Effector CD8-positive, alpha-beta T cell (primary cell): ENCODE measurements around the gene EZR.

Experiments used
- DNase-seq: peaks from one replicate; lab custom pipeline; 2025; lab: John Stamatoyannopoulos, UW
- total RNA-seq, 4 experiments: gene quantifications; one replicate each; lab custom pipeline; 2026; lab: John Stamatoyannopoulos, UW

Gene EZR
- total RNA-seq, result 561 to 884 (median 758) reads per million in 4 experiments

DNA sequence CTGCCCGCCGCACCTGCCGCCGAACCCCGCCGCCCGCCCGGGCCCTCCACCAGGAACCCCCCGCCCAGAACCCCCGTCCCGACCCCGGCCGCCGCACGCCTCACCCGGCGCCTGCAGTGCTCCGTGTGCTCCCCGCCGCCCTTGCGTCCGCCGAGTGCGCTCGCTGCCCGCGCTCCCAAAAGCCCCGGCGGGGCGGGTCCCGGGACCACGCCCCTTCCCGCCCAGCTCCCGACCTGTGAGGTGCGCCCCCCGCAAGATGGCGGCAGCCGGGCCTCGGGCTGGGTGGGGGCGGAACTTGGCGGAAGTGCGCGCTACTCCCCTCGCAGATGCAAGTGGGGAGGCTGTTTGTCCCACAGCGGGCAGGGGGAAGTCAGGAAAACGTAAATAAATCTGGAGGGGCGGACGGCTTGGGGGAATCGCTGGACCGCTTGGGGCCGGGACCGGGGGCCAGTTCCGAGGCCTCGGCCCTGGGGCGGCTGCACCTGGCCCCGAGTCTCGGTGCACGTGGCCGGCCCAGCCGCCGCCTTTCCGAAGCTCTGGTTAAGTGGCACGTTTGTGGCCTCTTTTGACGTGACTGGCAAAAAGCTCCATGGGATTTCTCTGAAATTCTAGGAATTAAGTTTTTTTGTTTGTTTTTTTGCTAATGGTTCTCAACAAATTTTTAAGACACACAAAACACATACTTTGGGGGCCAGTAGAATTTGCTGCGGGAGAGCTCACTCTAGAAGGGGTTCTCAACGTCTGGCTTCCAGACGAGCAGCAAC is at the start of gene EZR:
Gene EZR (minus strand): TSS at position 156 of the 764 bp plus-strand sequence. CDS start 1,275 bp downstream, outside the sequence.
- DNase-seq, result peak; percentile 79

DNA sequence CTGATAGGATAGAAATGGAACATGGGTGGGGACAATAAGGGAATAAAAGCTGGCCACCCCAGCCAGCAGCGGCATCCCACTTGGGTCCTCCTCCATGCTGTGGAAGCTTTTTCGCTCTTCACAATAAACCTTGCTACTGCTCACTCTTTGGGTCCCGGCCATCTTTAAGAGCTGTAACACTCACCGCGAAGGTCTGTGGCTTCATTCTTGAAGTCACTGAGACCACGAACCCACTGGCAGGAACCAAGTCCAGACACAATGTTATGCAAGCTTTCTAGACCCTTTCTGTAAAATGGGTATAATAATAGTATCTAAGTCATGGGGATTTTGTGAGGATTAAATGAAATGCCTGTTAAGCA is 48.9 kb upstream of the EZR start:
- no peak for DNase-seq

DNA sequence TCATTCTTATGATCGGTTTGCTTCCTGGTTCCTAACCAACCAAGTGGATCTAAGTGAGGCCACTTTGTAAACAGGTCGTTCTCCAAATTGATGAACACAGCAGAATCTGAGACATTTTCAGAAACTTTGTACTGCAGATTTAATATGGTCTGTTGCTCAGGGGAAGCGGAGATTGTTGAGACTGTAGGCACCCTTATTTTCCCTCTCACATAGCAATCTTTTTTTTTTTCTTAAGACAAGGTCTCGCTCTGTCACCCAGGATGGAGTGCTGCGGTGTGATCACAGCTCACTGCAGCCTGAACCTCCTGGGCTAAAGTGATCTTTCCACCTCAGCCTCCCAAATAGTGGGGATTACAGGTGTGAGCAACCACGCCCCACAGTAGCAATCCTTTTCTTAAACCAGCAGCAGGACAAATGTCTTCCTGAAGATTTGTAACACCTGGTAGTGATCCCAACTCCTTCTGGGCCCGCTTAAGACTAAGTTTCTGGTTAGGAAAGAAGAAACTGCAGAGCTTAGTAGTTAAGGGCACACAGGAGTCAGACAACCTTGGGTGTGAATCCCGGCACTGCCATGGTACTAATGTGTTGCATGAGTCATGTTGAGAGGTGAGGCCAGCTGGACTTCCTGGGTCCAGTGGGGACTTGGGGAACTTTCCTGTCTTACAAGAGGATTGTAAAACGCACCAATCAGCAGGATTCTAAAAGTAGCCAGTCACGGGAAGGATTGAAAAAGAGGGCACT is 48.4 kb upstream of the EZR start:
- DNase-seq, result no peak

DNA sequence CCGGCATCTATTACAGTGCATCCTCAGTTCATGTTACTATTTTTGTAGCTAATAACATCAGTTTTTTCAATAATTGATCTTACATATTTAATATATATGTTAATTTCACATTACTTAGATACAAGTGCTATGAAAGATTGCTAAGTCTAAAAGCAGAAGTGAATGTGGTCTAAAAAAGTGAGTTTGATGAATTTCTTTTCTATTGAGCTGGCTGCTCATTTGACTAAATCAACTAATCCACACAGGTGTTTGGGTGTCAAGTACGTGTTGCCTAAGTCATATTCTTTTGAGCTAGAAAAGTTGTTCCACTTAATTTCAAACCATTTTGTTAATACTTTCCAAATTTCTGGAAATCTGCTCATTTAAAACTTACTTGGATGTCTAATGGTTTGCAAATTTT is 46.6 kb upstream of the EZR start:
- DNase-seq, result no peak

DNA sequence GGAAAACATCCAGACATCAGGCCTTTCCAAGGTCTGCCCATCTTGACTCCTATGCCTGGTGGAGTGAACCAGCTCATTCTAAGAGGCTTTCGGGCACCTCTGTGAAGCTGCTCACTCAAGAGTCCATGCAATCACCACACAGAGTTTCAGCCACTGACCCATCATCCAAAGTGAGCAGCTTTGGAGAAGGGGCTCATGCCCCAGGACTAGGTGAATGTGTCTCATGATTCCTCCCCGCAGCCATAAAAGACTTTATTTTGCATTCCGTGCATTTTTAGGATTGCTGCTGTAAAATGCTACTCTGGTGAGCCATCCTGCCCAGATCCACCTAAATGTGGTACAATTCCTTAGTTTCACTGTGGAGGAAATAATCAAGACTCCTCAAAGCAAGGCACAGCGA is 44.5 kb upstream of the EZR start:
- no peak for DNase-seq

GRCh38 chr6:158861686-158862381 is 42.7 kb upstream of the EZR start:
- no peak for DNase-seq

- DNase-seq, result no peak
Observed at GRCh38 chr6:158860279-158860865, 41.2 kb upstream of the EZR start.

DNA sequence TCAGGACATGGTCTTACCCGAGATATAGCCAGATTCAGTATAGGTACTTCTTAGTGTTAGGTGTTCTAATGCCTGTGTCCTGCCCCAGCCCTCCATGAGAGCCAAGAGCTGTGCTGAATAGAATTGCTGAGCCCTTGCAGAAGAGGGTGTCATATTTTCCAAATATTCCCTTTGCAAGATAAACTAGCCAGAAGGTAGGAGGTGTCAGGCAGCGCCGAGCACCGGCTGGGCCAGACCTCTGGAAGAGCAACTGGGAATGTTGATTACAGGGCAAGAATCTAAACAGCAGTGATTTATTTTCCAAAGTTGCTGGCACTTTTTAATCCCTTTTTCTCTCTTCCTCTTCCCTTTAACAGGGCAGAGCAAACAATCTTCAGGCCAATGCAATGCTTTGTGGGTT is 37.1 kb upstream of the EZR start:
- DNase-seq, result no peak

DNA sequence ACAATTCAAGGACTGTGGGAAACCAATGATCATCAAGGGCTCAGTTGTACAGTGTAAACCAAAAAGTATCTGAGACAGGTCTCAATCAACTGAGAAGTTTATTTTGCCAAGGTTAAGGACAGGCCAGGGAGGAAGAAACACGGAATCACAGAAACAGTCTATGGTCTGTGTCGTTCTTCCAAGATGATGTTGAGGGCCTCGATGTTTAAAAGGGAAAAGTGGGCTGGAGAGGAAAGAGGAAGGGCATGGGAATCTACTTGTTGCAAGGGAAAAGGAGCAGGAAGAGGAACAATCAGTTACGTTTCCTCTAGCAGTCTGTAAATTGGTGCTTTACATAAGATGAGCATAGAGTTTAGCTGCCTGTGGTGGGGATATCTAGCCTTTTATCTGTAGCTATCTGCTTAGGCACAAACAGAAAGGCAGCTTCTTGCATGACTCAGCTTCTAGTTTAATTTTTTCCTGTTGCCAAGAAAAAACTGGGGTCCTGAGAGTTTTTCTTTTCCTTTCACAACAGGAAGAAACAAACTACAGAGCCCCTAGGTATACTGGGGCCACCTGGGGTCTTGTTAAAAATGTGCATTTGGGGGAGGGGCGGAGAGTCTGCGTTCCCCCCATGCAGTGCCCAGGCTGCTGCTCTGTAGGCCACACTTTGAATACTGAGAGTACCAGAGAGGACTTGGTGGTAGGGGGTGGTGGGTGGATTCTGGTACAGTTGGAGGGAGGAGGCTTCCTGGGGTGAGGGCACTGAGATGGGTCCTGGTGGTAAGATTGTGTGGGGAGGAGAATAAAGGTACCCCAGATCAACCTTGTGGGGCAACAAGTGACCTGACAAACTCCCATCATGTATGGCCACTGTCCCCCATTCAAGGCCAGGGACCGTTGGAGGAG is 35.3 kb upstream of the EZR start:
- DNase-seq, result no peak

DNA sequence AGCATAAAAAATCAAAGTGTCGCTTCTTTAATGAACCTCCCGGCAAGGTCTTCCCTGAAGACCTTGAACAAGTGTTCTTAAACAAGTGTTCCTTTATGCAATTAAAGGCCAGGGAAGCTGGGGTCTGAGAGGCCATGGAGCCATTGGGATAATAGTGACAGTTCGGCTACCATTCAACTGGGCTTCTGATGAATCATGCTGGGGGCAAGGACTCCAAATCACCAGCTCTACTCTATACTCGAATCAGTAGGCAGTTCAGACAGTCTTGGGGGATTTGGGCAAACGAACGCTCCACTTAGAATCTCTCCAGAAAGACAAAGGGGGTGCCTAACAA is 34.7 kb upstream of the EZR start:
- DNase-seq, result no peak

DNA sequence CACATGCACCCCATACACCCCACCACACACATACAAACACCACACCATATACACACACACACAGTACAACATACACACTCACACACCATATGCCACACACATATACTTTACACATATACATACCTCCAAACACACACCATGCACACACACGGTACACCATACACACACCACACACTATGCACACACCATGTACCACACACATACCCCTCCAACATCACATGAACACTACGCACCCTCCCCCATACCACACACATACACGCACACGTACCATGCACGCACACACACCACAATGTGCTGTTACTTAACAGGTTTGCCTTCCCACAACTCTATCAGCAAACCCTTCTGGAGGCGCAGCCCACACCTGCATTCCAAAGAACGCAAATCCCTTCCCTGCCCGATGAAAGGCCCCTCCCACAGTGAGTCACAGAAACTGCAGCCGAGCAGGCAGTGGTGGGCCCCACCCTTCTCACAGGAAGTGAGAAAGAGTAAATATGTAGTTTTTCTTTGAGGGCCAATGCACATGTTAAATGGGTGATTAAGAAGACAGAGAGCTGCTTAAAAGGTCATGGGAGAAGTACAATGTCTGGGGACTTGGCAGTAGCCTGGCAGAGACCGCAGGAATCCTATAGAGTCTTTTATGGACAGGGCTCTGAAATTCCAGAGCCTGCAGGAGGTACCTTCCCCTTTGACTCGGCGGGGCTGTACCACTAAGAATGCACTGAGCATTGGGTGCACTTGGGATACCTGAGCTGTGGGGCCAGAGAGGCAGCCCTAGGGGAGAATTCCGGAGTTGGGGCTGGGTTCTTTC is 34.1 kb upstream of the EZR start:
- DNase-seq, result peak; percentile 69

GRCh38 chr6:158852312-158853071 is 33.3 kb upstream of the EZR start:
- DNase-seq, result no peak

- no peak for DNase-seq
Observed at GRCh38 chr6:158850807-158851115, 31.6 kb upstream of the EZR start.

DNA sequence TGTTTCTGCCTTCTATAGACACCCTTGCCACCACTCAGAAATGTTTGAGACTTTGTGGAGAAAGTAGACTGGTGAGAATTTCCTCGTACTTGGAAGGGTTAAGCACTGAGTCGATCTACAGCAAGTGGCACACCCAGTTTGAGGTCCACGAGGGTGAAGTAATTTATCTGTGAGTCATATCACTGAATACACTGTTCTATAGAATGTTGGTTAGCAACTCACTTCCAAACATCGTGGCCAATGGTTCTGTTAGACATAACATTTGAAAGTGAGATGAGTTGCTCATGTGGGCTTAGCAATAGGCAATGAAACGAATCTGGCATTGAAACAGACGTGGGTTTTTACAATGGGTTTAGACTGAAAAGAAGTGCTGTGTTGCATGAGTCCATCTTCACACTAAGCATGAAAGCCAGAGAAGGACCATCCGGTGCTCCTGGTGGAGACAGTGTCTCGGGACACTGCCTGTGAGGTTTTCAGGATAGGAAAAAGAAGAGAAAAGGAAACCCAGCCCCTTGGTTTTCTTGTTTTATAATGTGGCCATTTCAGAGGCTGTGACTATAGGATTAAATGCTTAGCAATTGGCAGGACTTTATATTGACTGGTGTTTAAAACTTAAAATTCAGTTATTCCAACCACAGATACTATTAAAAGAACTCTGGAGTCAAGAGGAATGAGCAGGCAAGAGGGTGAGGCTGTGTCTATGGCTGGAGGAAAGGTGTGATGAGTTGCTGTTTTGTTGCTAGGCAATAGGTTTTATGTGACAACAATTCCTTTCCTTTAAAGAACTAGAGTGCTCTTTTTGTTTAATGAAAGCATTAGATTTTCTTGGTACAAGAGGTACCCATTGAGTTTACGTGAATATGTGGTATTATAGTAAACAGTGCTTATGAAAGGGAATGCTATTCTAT is 31.0 kb upstream of the EZR start:
- no peak for DNase-seq

DNA sequence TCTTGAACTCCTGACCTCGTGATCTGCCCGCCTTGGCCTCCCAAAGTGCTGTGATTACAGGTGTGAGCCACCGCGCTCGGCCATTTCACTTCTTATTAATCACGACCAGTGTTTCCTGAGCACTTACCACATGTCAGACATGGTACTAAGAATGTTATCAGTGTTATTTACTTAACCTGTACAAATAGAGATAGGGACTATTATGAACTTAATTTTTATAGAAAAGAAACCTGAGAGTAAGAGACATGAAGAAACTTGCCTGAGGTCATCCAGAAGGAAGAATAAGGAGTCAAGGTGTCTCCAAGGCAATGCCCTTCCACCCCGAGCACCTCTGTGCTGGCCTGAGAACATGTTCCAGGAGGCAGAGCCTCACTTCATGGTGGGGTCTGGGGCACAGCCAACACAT is 29.3 kb upstream of the EZR start:
- DNase-seq, result no peak

- no peak for DNase-seq
Observed at GRCh38 chr6:158847786-158848185, 28.6 kb upstream of the EZR start.

DNA sequence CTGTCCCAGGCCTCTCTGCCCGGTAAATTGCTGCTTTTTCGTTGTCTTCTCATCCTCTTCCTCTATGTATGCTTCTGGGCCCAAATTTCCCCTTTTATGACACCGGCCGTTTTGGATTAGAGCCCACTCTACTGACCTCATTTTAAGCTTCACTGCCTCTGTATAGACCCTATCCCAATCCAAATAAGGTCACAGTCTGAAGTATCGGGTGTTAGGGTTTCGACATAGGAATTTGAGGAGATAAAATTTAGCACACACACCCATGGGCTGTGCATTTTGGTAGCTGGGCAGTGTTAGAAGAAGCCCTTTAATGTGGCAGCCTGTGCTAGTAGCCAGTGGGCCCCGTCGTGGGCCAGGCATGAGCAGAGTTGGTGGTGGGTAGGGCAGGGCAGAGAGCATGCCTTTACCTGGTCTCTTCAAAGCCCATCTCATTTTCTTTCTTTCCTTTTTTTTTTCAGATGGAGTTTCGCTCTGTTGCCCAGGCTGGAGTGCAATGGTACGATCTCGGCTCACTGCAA is 27.9 kb upstream of the EZR start:
- DNase-seq, result no peak

DNA sequence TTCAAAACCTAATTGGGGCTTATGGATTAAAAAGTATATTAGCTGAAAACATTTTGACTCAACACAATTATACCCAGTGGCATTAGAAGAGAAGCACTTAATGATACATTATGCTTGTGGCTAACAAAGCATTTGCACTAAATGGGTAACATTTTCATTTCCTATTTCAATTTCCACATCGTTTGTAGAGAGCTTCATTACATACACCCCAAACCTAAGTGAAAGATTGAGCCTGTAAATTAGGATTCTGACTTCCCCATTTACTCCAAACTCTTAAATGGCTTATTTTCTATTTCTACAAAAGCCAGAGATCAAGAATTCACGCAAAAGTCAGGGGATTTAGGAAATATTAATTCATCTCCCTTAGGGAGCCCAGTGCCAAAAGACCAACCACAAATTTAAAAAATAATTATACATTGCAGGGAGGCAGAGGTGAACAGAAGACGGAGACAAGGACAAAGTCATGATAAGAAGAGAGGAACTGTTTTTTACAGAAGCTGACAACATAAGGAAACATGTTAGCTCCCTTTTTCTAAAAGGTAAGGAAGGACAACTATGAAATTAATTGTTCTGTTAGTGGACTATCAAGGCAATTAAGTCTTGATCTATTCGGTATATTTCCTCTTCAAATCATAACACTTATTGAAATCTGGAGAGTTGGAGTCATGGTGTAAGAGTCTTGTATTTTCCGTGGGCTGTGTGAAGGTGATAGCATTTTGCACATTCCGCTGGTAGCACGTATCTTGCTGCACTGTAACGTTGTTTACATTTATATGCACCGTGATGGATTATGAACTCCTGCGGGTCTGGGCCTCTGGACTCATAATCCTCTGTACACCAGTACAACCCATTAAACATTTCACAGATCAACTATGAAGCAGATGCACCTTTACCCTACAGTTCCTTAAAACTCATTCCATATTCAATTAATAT is 24.8 kb upstream of the EZR start:
- no peak for DNase-seq
